ENCODE results near the gene TAF7L. TPM values are rescaled to one million over a fixed set of nuclear protein-coding genes. Genes with fewer than 3 reads are reported as not detected.

The TAF7L gene
- polyA plus RNA-seq, 1 of the 3 experiments (the other 2 are of a cell fraction): 0.38 TPM

DNA sequence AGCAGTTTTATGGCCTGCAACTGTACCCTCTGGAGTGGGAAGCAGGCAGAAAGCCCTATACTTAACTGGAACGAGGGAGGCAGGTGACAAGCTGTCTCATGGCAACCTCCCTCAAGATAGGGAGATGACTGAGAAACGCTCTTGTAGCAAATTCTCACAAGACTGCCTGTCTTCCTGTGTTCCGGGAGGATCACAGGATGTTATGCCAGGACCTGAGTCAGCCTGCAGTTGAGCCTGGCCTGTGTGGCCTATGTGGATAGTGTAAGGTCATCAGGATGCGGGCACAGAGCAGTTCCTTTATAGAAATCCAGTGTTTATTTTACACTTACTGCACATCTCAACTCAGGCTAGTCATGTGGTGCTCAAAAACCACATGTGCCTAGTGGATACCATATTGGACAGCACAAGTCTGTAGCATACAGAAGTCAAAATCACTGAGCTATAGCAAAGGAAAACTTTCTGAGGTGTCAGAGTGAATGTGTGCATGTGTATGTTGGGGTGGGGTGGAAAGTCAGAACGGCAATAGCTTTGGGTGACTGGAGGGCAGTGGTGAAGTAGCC, 25.2 kb downstream of the TAF7L start:
- H3K27ac ChIP-seq (ENCODE audit: low read depth in 2 of 2, low read length in 1 of 2): peak overlapping the region in 1 of 2 experiments; percentile 52; a peak in 2 of 4 replicates
- no peaks in the 10 kb centered on the region for H3F3A ChIP-seq (replicated peaks; ENCODE audit: insufficient read depth)
- DNase-seq: no peak
- H3K4me2 ChIP-seq: no peak overlapping the region
- no peaks in the 10 kb centered on the region for H3K4me1 ChIP-seq (ENCODE audit: control insufficient read depth in 1 of 2, insufficient read depth in 2 of 2, low read depth in 1 of 2, low read length in 1 of 2)
- CTCF ChIA-PET: no interaction called here
- no peaks in the 10 kb centered on the region for H4K20me1 ChIP-seq (ENCODE audit: insufficient read depth)
- no peaks in the 10 kb centered on the region for H3K9me2 ChIP-seq
- no peaks in the 10 kb centered on the region for H3K9me3 ChIP-seq
- H3K4me3 ChIP-seq (ENCODE audit: low read depth in 2 of 2, low read length in 1 of 2): no peak overlapping the region
- H3K36me3 ChIP-seq (replicated peaks in 1 of 2; ENCODE audit: control insufficient read depth in 1 of 2, insufficient read depth in 2 of 2, low read length in 1 of 2): no peaks in the 10 kb centered on the region
- 27% methylated on average over 3 of the region's 5 CpGs for WGBS (ENCODE audit: low lambda C conversion rate)
- peak overlapping the region; percentile 36 for H2AFZ ChIP-seq (ENCODE audit: low read depth)
- no peak overlapping the region for H3K9ac ChIP-seq
- no peaks in the 10 kb centered on the region for H3K79me2 ChIP-seq (ENCODE audit: insufficient read depth)
- no peak for TF ChIP-seq FOXM1 (IDR thresholded peaks at IDR 0.05; ENCODE audit: low read depth)
- TF ChIP-seq TEAD4 (IDR thresholded peaks at IDR 0.05; ENCODE audit: borderline replicate concordance, insufficient read depth): no peak
- TF ChIP-seq, protein P1, sequence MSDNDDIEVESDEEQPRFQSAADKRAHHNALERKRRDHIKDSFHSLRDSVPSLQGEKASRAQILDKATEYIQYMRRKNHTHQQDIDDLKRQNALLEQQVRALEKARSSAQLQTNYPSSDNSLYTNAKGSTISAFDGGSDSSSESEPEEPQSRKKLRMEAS (IDR thresholded peaks at IDR 0.05; ENCODE audit: low read depth): no peak
- TF ChIP-seq, protein P2, sequence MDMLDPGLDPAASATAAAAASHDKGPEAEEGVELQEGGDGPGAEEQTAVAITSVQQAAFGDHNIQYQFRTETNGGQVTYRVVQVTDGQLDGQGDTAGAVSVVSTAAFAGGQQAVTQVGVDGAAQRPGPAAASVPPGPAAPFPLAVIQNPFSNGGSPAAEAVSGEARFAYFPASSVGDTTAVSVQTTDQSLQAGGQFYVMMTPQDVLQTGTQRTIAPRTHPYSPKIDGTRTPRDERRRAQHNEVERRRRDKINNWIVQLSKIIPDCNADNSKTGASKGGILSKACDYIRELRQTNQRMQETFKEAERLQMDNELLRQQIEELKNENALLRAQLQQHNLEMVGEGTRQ (IDR thresholded peaks at IDR 0.05; ENCODE audit: borderline replicate concordance, low read depth, low read length): no peak
- TF ChIP-seq JUND (IDR thresholded peaks at IDR 0.05): no peak
- TF ChIP-seq GATA2 (CRISPR knock-in tag; IDR thresholded peaks at IDR 0.05): no peak
- TF ChIP-seq NRF1 (IDR thresholded peaks at IDR 0.05; ENCODE audit: low read depth, low read length): no peak
- no peak for TF ChIP-seq RFX5 (IDR thresholded peaks at IDR 0.05; ENCODE audit: low read length)
- TF ChIP-seq REST (IDR thresholded peaks at IDR 0.05; ENCODE audit: low read depth, low read length): no peak
- no peak for TF ChIP-seq FOXJ3 (CRISPR knock-in tag; IDR thresholded peaks at IDR 0.05)
- TF ChIP-seq, protein P3, sequence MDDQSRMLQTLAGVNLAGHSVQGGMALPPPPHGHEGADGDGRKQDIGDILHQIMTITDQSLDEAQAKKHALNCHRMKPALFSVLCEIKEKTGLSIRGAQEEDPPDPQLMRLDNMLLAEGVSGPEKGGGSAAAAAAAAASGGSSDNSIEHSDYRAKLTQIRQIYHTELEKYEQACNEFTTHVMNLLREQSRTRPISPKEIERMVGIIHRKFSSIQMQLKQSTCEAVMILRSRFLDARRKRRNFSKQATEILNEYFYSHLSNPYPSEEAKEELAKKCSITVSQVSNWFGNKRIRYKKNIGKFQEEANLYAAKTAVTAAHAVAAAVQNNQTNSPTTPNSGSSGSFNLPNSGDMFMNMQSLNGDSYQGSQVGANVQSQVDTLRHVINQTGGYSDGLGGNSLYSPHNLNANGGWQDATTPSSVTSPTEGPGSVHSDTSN (IDR thresholded peaks at IDR 0.05): no peak
- H3K27me3 ChIP-seq (ENCODE audit: insufficient read depth): no peaks in the 10 kb centered on the region; the same call in 1 of the 2 replicates
- POLR2A ChIA-PET: no interaction called here

GRCh38 chrX:101263766-101264165, 27.4 kb downstream of the TAF7L start:
- no peaks in the 10 kb centered on the region for H3F3A ChIP-seq (replicated peaks; ENCODE audit: insufficient read depth)
- no peak overlapping the region for H3K4me2 ChIP-seq
- no peak overlapping the region for H3K27ac ChIP-seq (ENCODE audit: low read depth in 2 of 2, low read length in 1 of 2)
- no peak overlapping the region for H3K9ac ChIP-seq
- no peak for TF ChIP-seq RFX5 (IDR thresholded peaks at IDR 0.05; ENCODE audit: low read length)
- no peak for TF ChIP-seq YY1 (IDR thresholded peaks at IDR 0.05; ENCODE audit: low read depth)
- TF ChIP-seq ELF1 (IDR thresholded peaks at IDR 0.05): no peak
- TF ChIP-seq, protein P3 (IDR thresholded peaks at IDR 0.05): no peak
- ChIA-PET CTCF (no interaction called here), POLR2A (no interaction called here)
- H2AFZ ChIP-seq (ENCODE audit: low read depth): no peak overlapping the region
- H3K9me3 ChIP-seq: no peaks in the 10 kb centered on the region
- no peaks in the 10 kb centered on the region for H3K36me3 ChIP-seq (replicated peaks in 1 of 2; ENCODE audit: control insufficient read depth in 1 of 2, insufficient read depth in 2 of 2, low read length in 1 of 2)
- H3K4me1 ChIP-seq (ENCODE audit: control insufficient read depth in 1 of 2, insufficient read depth in 2 of 2, low read depth in 1 of 2, low read length in 1 of 2): no peaks in the 10 kb centered on the region
- H3K79me2 ChIP-seq (ENCODE audit: insufficient read depth): no peaks in the 10 kb centered on the region
- DNase-seq: no peak
- 43% methylated on average over 2 of the region's 2 CpGs for WGBS (ENCODE audit: low lambda C conversion rate)
- no peaks in the 10 kb centered on the region for H3K9me2 ChIP-seq
- H3K4me3 ChIP-seq (ENCODE audit: low read depth in 2 of 2, low read length in 1 of 2): no peak overlapping the region
- H4K20me1 ChIP-seq (ENCODE audit: insufficient read depth): no peaks in the 10 kb centered on the region
- H3K27me3 ChIP-seq (ENCODE audit: insufficient read depth): no peaks in the 10 kb centered on the region; the same call in 1 of the 2 replicates
